ENCODE results near the gene FREM3. TPM values are rescaled to one million over a fixed set of nuclear protein-coding genes. Genes with fewer than 3 reads are reported as not detected.

The FREM3 gene
- total RNA-seq, 2 experiments from 2014 or later: not detected

GRCh38 chr4:143654571-143654970 is 45.9 kb downstream of the FREM3 start:
- no peak overlapping the region for H3K27ac Mint-ChIP-seq
- ChIA-PET CTCF (no interaction called here), POLR2A (no interaction called here)
- H3K4me3 Mint-ChIP-seq: no peak overlapping the region
- no peaks in the 10 kb centered on the region for H3K36me3 Mint-ChIP-seq (ENCODE audit: low read depth)
- H3K4me1 Mint-ChIP-seq (ENCODE audit: low read depth): no peaks in the 10 kb centered on the region
- H3K4me1 ChIP-seq (ENCODE audit: insufficient read depth, low read length): no peaks in the 10 kb centered on the region
- intact Hi-C loops (cut with DNase I, micrococcal nuclease): no loop called here
- peaks cover 3% of the 10 kb centered on the region for H3K9me3 Mint-ChIP-seq
- H3K36me3 ChIP-seq (ENCODE audit: insufficient read depth, low read length): no peaks in the 10 kb centered on the region
- H3K9me3 ChIP-seq (ENCODE audit: control insufficient read depth in 1 of 2, insufficient read depth in 1 of 2, low read length in 2 of 2): no peaks in the 10 kb centered on the region
- ATAC-seq (ENCODE audit: poor library complexity) (no peak), DNase-seq (no peak)
- H3K27me3 ChIP-seq (ENCODE audit: control insufficient read depth in 1 of 2, insufficient read depth in 2 of 2, low read length in 2 of 2): no peaks in the 10 kb centered on the region
- no peak overlapping the region for H3K27ac ChIP-seq (ENCODE audit: low read depth in 1 of 2, low read length in 2 of 2)
- no peak for TF ChIP-seq CTCF (IDR thresholded peaks at IDR 0.05)
- no peaks in the 10 kb centered on the region for H3K27me3 Mint-ChIP-seq
- H3K4me3 ChIP-seq (ENCODE audit: low read length): no peak overlapping the region

GRCh38 chr4:143653031-143653430 is 47.4 kb downstream of the FREM3 start:
- no peaks in the 10 kb centered on the region for H3K27me3 ChIP-seq (ENCODE audit: control insufficient read depth in 1 of 2, insufficient read depth in 2 of 2, low read length in 2 of 2)
- no peaks in the 10 kb centered on the region for H3K4me1 ChIP-seq (ENCODE audit: insufficient read depth, low read length)
- CTCF ChIA-PET: no interaction called here
- no peak for ATAC-seq (ENCODE audit: poor library complexity)
- no peak overlapping the region for H3K4me3 ChIP-seq (ENCODE audit: low read length)
- Mint-ChIP-seq H3K9me3 (peaks cover 10% of the 10 kb centered on the region), H3K4me1 (ENCODE audit: low read depth) (no peaks in the 10 kb centered on the region), H3K27me3 (no peaks in the 10 kb centered on the region), H3K36me3 (ENCODE audit: low read depth) (no peaks in the 10 kb centered on the region), H3K27ac (no peak overlapping the region), H3K4me3 (no peak overlapping the region)
- no peaks in the 10 kb centered on the region for H3K36me3 ChIP-seq (ENCODE audit: insufficient read depth, low read length)
- peaks cover 0 to 4% of the 10 kb centered on the region in 2 experiments for H3K9me3 ChIP-seq (ENCODE audit: control insufficient read depth in 1 of 2, insufficient read depth in 1 of 2, low read length in 2 of 2)
- intact Hi-C loops (cut with DNase I, micrococcal nuclease): no loop called here
- no peak overlapping the region for H3K27ac ChIP-seq (ENCODE audit: low read depth in 1 of 2, low read length in 2 of 2)
- TF ChIP-seq CTCF (IDR thresholded peaks at IDR 0.05): no peak
- POLR2A ChIA-PET: no interaction called here
- no peak for DNase-seq

GRCh38 chr4:143643399-143643798 is 57.1 kb downstream of the FREM3 start:
- H3K4me1 Mint-ChIP-seq (ENCODE audit: low read depth): no peaks in the 10 kb centered on the region
- H3K4me3 Mint-ChIP-seq: no peak overlapping the region
- intact Hi-C loops (cut with DNase I, micrococcal nuclease): no loop called here
- H3K36me3 Mint-ChIP-seq (ENCODE audit: low read depth): no peaks in the 10 kb centered on the region
- POLR2A ChIA-PET: no interaction called here
- Histone ChIP-seq H3K9me3 (ENCODE audit: control insufficient read depth in 1 of 2, insufficient read depth in 1 of 2, low read length in 2 of 2) (peaks cover 0 to 8% of the 10 kb centered on the region in 2 experiments), H3K27ac (ENCODE audit: low read depth in 1 of 2, low read length in 2 of 2) (no peak overlapping the region), H3K36me3 (ENCODE audit: insufficient read depth, low read length) (no peaks in the 10 kb centered on the region), H3K4me1 (ENCODE audit: insufficient read depth, low read length) (no peaks in the 10 kb centered on the region), H3K4me3 (ENCODE audit: low read length) (no peak overlapping the region), H3K27me3 (ENCODE audit: control insufficient read depth in 1 of 2, insufficient read depth in 2 of 2, low read length in 2 of 2) (no peaks in the 10 kb centered on the region)
- CTCF ChIA-PET: no interaction called here
- H3K27ac Mint-ChIP-seq: no peak overlapping the region
- ATAC-seq (ENCODE audit: poor library complexity) (no peak), DNase-seq (no peak)
- no peaks in the 10 kb centered on the region for H3K27me3 Mint-ChIP-seq
- peaks cover 14% of the 10 kb centered on the region for H3K9me3 Mint-ChIP-seq
- TF ChIP-seq CTCF (IDR thresholded peaks at IDR 0.05): no peak

All from CD4-positive, alpha-beta T cell (primary cell).